ENCODE measurements around the gene FADS3. TPM values are rescaled to one million over a fixed set of nuclear protein-coding genes. Genes with fewer than 3 reads are reported as not detected.

Gene FADS3
- total RNA-seq, 2 experiments from 2014 or later = 4.2 to 4.3 TPM

DNA sequence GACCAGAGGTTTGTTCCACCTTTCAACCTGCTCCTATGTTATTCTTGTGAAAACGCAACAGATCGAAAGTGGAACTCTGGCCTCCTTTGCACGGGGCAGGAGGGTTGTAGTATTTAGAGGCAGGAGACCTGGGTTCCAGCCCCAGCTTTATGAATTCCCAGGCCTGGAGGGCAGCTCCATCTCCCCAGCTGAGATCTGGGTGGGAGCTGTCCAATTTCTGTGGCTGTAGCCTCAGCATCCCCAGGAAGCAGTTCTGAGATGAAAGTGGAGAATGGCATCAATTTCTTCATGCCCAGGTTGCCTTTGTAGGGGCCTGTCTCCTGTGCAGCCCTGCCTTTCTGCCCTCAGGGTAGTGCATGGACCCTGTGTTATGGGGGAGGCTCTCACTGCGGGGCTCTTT lies 59.1 kb downstream of the FADS3 start:
- H3K27ac Mint-ChIP-seq = no peak overlapping the region
- peaks cover 37% of the 10 kb centered on the region for H3K4me1 Mint-ChIP-seq (ENCODE audit: low read depth)
- H3K36me3 Mint-ChIP-seq (ENCODE audit: low read depth) = no peaks in the 10 kb centered on the region
- no peak for DNase-seq
- H3K27me3 Mint-ChIP-seq (ENCODE audit: low read depth) = peaks cover 28% of the 10 kb centered on the region
- H3K9me3 Mint-ChIP-seq = no peaks in the 10 kb centered on the region
- intact Hi-C loops (cut with micrococcal nuclease) = no loop called here
- H3K4me3 Mint-ChIP-seq = no peak overlapping the region
- CTCF ChIA-PET = no interaction called here

DNA sequence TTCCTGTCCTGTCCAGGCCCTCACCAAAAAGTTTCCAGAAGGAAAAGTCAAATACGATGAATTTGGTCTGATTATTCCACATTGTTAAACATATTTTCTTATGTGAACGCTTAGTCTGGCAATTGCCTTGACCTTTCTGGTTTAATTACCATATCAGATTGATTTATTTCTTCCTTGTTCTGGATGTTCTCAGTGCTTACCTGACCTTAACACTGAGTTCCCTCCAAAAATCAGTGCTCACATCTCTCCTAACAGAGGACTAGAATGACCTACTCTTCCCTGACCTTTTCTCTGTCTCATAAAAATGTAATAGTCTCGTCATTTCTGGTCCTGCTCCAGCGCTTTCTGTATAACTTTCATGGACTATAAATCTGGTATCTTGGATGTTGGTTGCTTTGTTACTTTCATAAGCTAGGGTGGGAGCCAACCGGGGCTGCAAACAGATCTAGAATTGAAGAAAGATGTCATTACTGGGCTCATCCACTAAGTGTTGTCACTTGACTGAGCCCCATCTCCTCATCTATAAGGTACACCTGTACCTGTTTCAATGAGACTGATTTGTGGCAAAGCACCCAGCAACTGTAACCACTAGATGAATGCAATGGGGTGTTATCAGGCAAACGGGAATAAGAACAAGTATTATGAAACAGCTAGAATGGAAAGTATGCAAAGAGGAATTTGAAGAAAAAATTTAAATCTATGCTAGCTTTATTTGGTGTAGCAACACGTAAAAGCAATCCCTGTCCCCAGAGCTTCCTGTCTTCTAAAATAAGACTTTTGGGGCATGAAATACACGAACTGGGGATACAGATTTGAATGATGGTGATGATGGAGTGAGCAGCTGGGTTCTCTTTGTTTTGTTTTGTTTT lies 60.9 kb downstream of the FADS3 start:
- Mint-ChIP-seq H3K4me1 (ENCODE audit: low read depth) (peaks cover 39% of the 10 kb centered on the region), H3K36me3 (ENCODE audit: low read depth) (no peaks in the 10 kb centered on the region), H3K27me3 (ENCODE audit: low read depth) (peaks cover 42% of the 10 kb centered on the region), H3K27ac (no peak overlapping the region), H3K4me3 (no peak overlapping the region), H3K9me3 (no peaks in the 10 kb centered on the region)
- CTCF ChIA-PET = interaction anchor here (0.5 to 1.9 kb wide), 4 partner anchors 10 to 457 kb away, joined by 3 to 7 read pairs (median 4); no protein-coding TSS in a partner anchor
- intact Hi-C loops (cut with micrococcal nuclease) = no loop called here
- DNase-seq = no peak

- H3K36me3 Mint-ChIP-seq (ENCODE audit: low read depth) = no peaks in the 10 kb centered on the region
- intact Hi-C loops (cut with micrococcal nuclease) = loop anchor here (2.0 kb wide), 1 partner anchor 61 kb away; the partner anchor contains the start of gene FADS3
- H3K4me1 Mint-ChIP-seq (ENCODE audit: low read depth) = peaks cover 34% of the 10 kb centered on the region
These were observed 61.5 kb downstream of the FADS3 start for GRCh38 chr11:61829806-61830205.

GRCh38 chr11:61828629-61829407 lies 62.5 kb downstream of the FADS3 start:
- CTCF ChIA-PET = interaction anchor here (0.8 to 1.9 kb wide), 4 partner anchors 9 to 75 kb away, joined by 3 to 7 read pairs (median 4); no protein-coding TSS in a partner anchor
- Mint-ChIP-seq H3K4me1 (ENCODE audit: low read depth) (peaks cover 25% of the 10 kb centered on the region), H3K27ac (peak overlapping the region; percentile 50), H3K9me3 (no peaks in the 10 kb centered on the region), H3K4me3 (peak overlapping the region; percentile 85), H3K36me3 (ENCODE audit: low read depth) (no peaks in the 10 kb centered on the region), H3K27me3 (ENCODE audit: low read depth) (peaks cover 42% of the 10 kb centered on the region)
- peak; percentile 58 for DNase-seq
- intact Hi-C loops (cut with micrococcal nuclease) = loop anchor here (2.0 kb wide), 1 partner anchor 62 kb away; the partner anchor contains the start of gene FADS3

More at GRCh38 chr11:61829806-61830205, 61.5 kb downstream of the FADS3 start:
- H3K27me3 Mint-ChIP-seq (ENCODE audit: low read depth) = peaks cover 42% of the 10 kb centered on the region
- H3K27ac Mint-ChIP-seq = no peak overlapping the region
- H3K9me3 Mint-ChIP-seq = no peaks in the 10 kb centered on the region
- H3K4me3 Mint-ChIP-seq = peak overlapping the region; percentile 85
- CTCF ChIA-PET = interaction anchor here (1.1 to 1.9 kb wide), 3 partner anchors 10 to 33 kb away, joined by 3 to 7 read pairs (median 5); no protein-coding TSS in a partner anchor
- DNase-seq = no peak

GRCh38 chr11:61828379-61828628 lies 63.0 kb downstream of the FADS3 start:
- H3K9me3 Mint-ChIP-seq = no peaks in the 10 kb centered on the region
- peak overlapping the region; percentile 85 for H3K4me3 Mint-ChIP-seq
- CTCF ChIA-PET = interaction anchor here (0.8 to 2.6 kb wide), 4 partner anchors 8 to 280 kb away, joined by 3 to 13 read pairs (median 4); partner anchors contain the start of gene FADS1
- intact Hi-C loops (cut with micrococcal nuclease) = loop anchor here (2.0 kb wide), 1 partner anchor 62 kb away; the partner anchor contains the start of gene FADS3
- no peak for DNase-seq
- peak overlapping the region; percentile 50 for H3K27ac Mint-ChIP-seq
- peaks cover 40% of the 10 kb centered on the region for H3K27me3 Mint-ChIP-seq (ENCODE audit: low read depth)
- H3K36me3 Mint-ChIP-seq (ENCODE audit: low read depth) = no peaks in the 10 kb centered on the region
- peaks cover 20% of the 10 kb centered on the region for H3K4me1 Mint-ChIP-seq (ENCODE audit: low read depth)

DNA sequence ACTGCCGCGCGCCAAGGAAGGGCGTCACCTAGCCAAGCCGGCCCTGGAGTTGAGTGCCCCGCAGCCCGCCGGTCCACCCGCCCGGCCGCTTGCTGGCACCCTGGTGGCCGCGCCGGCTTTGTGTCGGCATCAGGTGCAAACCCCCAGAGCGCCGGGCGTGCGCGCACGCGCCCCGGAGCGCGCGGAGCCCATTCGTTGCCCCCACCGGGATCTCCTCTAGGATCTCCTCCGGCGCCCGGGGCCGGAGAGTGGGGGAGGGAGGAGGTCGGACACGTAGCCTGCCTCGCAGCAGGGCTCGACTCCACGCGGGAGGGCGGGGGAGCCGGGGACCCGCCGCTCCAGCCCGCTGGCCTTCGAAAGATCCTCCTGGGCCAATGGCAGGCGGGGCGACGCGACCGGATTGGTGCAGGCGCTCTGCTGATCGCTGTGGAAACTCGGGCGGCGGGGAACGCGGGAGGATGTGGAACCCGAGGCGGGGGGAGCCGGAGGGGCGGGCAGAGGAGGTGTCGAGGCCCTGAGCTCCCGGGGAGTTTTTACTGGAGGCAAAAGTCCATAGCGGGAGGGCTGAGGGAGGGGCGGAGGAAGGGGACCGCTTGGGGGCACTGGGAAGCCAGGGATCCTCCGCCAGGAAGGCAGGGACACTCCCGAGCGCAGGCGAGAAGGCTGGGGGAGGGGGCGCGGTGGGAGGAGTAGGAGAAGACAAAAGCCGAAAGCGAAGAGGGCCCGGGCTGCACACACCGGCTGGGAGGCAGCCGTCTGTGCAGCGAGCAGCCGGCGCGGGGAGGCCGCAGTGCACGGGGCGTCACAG lies 63.6 kb downstream of the FADS3 start, which contains the start of gene FADS2:
FADS2 (plus strand) TSS at position 730 of the 808 bp plus-strand sequence. CDS start 91 bp downstream, outside the sequence.
- CTCF ChIA-PET = interaction anchor here (1.0 to 2.6 kb wide), 2 partner anchors 11 to 281 kb away, joined by 4 to 13 read pairs; partner anchors contain the start of gene FADS1
- Mint-ChIP-seq H3K9me3 (no peaks in the 10 kb centered on the region), H3K27me3 (ENCODE audit: low read depth) (peaks cover 40% of the 10 kb centered on the region), H3K4me3 (peak within 1 kb of the TSS; percentile 85), H3K36me3 (ENCODE audit: low read depth) (no peaks in the 10 kb centered on the region), H3K4me1 (ENCODE audit: low read depth) (peaks cover 18% of the 10 kb centered on the region), H3K27ac (peak within 1 kb of the TSS; percentile 77)
- DNase-seq = peak; percentile 90
- intact Hi-C loops (cut with micrococcal nuclease) = loop anchor here (1.0 to 2.0 kb wide), 2 partner anchors 11 to 63 kb away; partner anchors contain the start of gene FADS3

GRCh38 chr11:61826930-61827570 lies 64.3 kb downstream of the FADS3 start:
- H3K4me1 Mint-ChIP-seq (ENCODE audit: low read depth) = peaks cover 18% of the 10 kb centered on the region
- peak overlapping the region; percentile 77 for H3K27ac Mint-ChIP-seq
- H3K27me3 Mint-ChIP-seq (ENCODE audit: low read depth) = peaks cover 36% of the 10 kb centered on the region
- H3K9me3 Mint-ChIP-seq = no peaks in the 10 kb centered on the region
- intact Hi-C loops (cut with micrococcal nuclease) = loop anchor here (1.0 kb wide), 1 partner anchor 11 kb away; no protein-coding TSS in a partner anchor
- peak; percentile 12 for DNase-seq
- H3K4me3 Mint-ChIP-seq = peak overlapping the region; percentile 85
- H3K36me3 Mint-ChIP-seq (ENCODE audit: low read depth) = no peaks in the 10 kb centered on the region
- CTCF ChIA-PET = interaction anchor here (2.6 kb wide), 1 partner anchor 10 kb away, joined by 13 read pairs; the partner anchor contains the start of gene FADS1

Small RNA genes lying within 50 kb of the gene (microRNA-seq; reads per million reads assigned to microRNA genes)
- 2.7 reads per million for gene MIR6746 (ENCODE audit: borderline microRNAs expressed, borderline replicate concordance)

Other genes starting within 250 kb of the FADS3 start
- gene DAGLA, start 211.2 kb downstream of the FADS3 start, total RNA-seq = under 1 TPM; 0.02 to 0.07 TPM
- gene MYRF, start 138.9 kb downstream of the FADS3 start, total RNA-seq = under 1 TPM; 0.27 to 0.48 TPM
- 100 to 1,000 TPM; 166 to 167 TPM for gene TMEM258, start 98.9 kb downstream of the FADS3 start, total RNA-seq
- 10 to 100 TPM; 74.7 to 75.9 TPM for gene FEN1, start 98.6 kb downstream of the FADS3 start, total RNA-seq
- 10 to 100 TPM; 12.1 to 12.8 TPM for gene FADS1, start 74.5 kb downstream of the FADS3 start, total RNA-seq
- 10 to 100 TPM; 32.1 to 34.1 TPM for gene FADS2, start 63.2 kb downstream of the FADS3 start, total RNA-seq
- under 1 TPM; 0.52 to 0.74 TPM for gene RAB3IL1, start 26.0 kb upstream of the FADS3 start, total RNA-seq
- gene BEST1, start 58.8 kb upstream of the FADS3 start, total RNA-seq = under 1 TPM; 0.45 to 0.49 TPM
- 1,000 to 10,000 TPM; 1,302 to 1,352 TPM for gene FTH1, start 76.1 kb upstream of the FADS3 start, total RNA-seq
- gene INCENP, start 232.5 kb upstream of the FADS3 start, total RNA-seq = 100 to 1,000 TPM; 156 to 161 TPM

All from activated naive CD4-positive, alpha-beta T cell treated with anti-CD3 and anti-CD28 coated beads for 36 hours (primary cell).